ENCODE results near the gene AHCYL2.
"Not testable (repeated sequence)": the region's sequence is repeated elsewhere in the genome, so short reads cannot be mapped to it uniquely, and the experiment has no call there.

Gene AHCYL2

DNA sequence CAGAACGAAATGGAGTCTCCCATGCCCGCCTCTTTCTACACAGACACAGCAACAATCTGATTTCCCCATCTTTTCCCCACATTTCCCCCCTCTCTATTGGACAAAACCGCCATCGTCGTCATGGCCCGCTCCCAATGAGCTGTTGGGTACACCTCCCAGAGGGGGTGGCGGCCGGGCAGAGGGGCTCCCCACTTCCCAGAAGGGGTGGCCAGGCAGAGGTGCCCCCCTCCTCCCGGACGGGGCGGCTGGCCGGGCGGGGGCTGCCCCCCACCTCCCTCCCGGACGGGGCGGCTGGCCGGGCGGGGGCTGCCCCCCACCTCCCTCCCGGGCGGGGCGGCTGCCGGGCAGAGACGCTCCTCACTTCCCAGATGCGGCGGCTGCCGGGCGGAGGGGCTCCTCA is 251.1 kb downstream of the AHCYL2 start:
- not testable (repeated sequence) for H3K9ac ChIP-seq (ENCODE audit: low read length); H3K27me3 ChIP-seq (ENCODE audit: control insufficient read depth, insufficient read depth, low read length); H3K27ac ChIP-seq (ENCODE audit: low read depth, low read length); H3K4me1 ChIP-seq (ENCODE audit: control insufficient read depth, insufficient read depth, low read length); H3K4me3 ChIP-seq (ENCODE audit: low read length); H3K36me3 ChIP-seq (ENCODE audit: control insufficient read depth, insufficient read depth, low read length)

DNA sequence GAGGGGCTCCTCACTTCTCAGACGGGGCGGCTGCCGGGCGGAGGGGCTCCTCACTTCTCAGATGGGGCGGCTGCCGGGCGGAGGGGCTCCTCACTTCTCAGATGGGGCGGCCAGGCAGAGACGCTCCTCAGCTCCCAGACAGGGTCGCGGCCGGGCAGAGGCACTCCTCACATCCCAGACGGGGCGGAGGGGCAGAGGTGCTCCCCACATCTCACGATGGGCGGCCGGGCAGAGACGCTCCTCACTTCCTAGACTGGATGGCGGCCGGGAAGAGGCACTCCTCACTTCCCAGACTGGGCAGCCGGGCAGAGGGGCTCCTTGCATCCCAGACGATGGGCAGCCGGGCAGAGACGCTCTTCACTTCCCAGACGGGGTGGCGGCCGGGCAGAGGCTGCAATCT is 251.6 kb downstream of the AHCYL2 start:
- not testable (repeated sequence) for H3K9ac ChIP-seq (ENCODE audit: low read length); H3K4me1 ChIP-seq (ENCODE audit: control insufficient read depth, insufficient read depth, low read length); H3K27me3 ChIP-seq (ENCODE audit: control insufficient read depth, insufficient read depth, low read length); H3K36me3 ChIP-seq (ENCODE audit: control insufficient read depth, insufficient read depth, low read length); H3K27ac ChIP-seq (ENCODE audit: low read depth, low read length); H3K4me3 ChIP-seq (ENCODE audit: low read length)

Data from rectal smooth muscle tissue (tissue), 1 donor.